GM12873 (cell line): ENCODE results near the gene COX11.

Experiments used
- CTCF ChIP-seq: IDR thresholded peaks from 2 replicates; pipeline ENCODE4 v1.5.1; 2012; ENCODE audit warnings: low read depth, mild to moderate bottlenecking, moderate library complexity, low read length, control low read depth; ENCODE audit not compliant: insufficient read depth; ENCODE audit errors: missing control alignments

Gene COX11

GRCh38 chr17:54932711-54933110 is 35.7 kb downstream of the COX11 start:
- TF ChIP-seq CTCF = no peak

- TF ChIP-seq CTCF = no peak
Observed at GRCh38 chr17:54927525-54927924, 40.9 kb downstream of the COX11 start.

- TF ChIP-seq CTCF = no peak
Observed at GRCh38 chr17:54924405-54924804, 44.0 kb downstream of the COX11 start.

GRCh38 chr17:54920819-54921218 is 47.6 kb downstream of the COX11 start:
- TF ChIP-seq CTCF = no peak

- no peak for TF ChIP-seq CTCF
Observed at GRCh38 chr17:54919425-54919824, 49.0 kb downstream of the COX11 start.

- TF ChIP-seq CTCF = no peak
Observed at GRCh38 chr17:54916721-54917120, 51.7 kb downstream of the COX11 start.
